PC-3 (cell line): ENCODE data around the gene MAF. TPM values are rescaled to one million over a fixed set of nuclear protein-coding genes. Genes with fewer than 3 reads are reported as not detected.

Source experiments
- ATAC-seq: fragments of 200-7000 bp; cut with Tn5 transposase; 2 replicates; pipeline ENCODE4 v1.9.1; 2020; ENCODE audit warnings: mild to moderate bottlenecking, moderate library complexity
- Bru-seq: library from RNA; stranded (reverse); fragments of 400-500 nt; gene quantifications from one replicate; lab custom pipeline; 2021; lab: Mats Ljungman, UMichigan
- BruChase-seq, 2 experiments: library from RNA; stranded (reverse); fragments of 400-500 nt; gene quantifications; one replicate each; lab custom pipeline; 2021; lab: Mats Ljungman, UMichigan
- BruUV-seq: library from RNA; stranded (reverse); fragments of 400-500 nt; replicated peaks from 2 replicates; lab custom pipeline; 2021; lab: Mats Ljungman, UMichigan
- CTCF ChIA-PET: fragments of 300-600 bp; sonication (Branson Sonifier 250); formaldehyde crosslinking; loops from one replicate; lab custom pipeline; 2022; ENCODE audit warnings: antibody characterized with exemption; lab: Charles Lee
- POLR2A ChIA-PET: fragments of 300-600 bp; sonication (Branson Sonifier 250); formaldehyde crosslinking; loops from one replicate; lab custom pipeline; 2022; ENCODE audit warnings: antibody characterized with exemption; ENCODE audit not compliant: unreplicated experiment; lab: Charles Lee
- DNase-seq: peaks from one replicate; pipeline ENCODE4 v3.0.0-alpha.2; 2015
- H2AFZ ChIP-seq: fragments of 300-600 bp; sonication (generic); 2 replicates; pipeline ENCODE4 v1.6.0; 2016; ENCODE audit warnings: antibody characterized with exemption, low read length
- H3F3A ChIP-seq: fragments of 300-600 bp; sonication (generic); one replicate; pipeline ENCODE4 v1.6.0; 2017; ENCODE audit warnings: antibody characterized with exemption, low read length, control low read depth, mild to moderate bottlenecking; ENCODE audit not compliant: unreplicated experiment
- H3K27ac ChIP-seq: fragments of 300-600 bp; sonication (generic); 2 replicates; pipeline ENCODE4 v1.5.1; 2016; ENCODE audit warnings: mild to moderate bottlenecking, low read length
- H3K27me3 ChIP-seq: fragments of 300-600 bp; sonication (generic); 2 replicates; pipeline ENCODE4 v1.6.1; 2016; ENCODE audit warnings: low read length, mixed read lengths
- H3K36me3 ChIP-seq: fragments of 300-600 bp; sonication (generic); 2 replicates; pipeline ENCODE4 v1.6.1; 2016; ENCODE audit warnings: low read depth, mixed run types, low read length, mixed read lengths
- H3K4me1 ChIP-seq: fragments of 300-600 bp; sonication (generic); 2 replicates; pipeline ENCODE4 v1.5.1; 2016; ENCODE audit warnings: low read length; ENCODE audit not compliant: insufficient read depth
- H3K4me2 ChIP-seq: fragments of 300-600 bp; sonication (generic); 2 replicates; pipeline ENCODE4 v1.6.0; 2016; ENCODE audit warnings: low read length
- H3K4me3 ChIP-seq: fragments of 300-600 bp; sonication (generic); 2 replicates; pipeline ENCODE4 v1.5.1; 2016; ENCODE audit warnings: mild to moderate bottlenecking, low read length, mixed read lengths
- H3K79me2 ChIP-seq: fragments of 300-600 bp; sonication (generic); 2 replicates; pipeline ENCODE4 v1.6.1; 2017; ENCODE audit warnings: low read length, mixed read lengths
- H3K9ac ChIP-seq: fragments of 300-600 bp; sonication (generic); 2 replicates; pipeline ENCODE4 v1.6.0; 2016; ENCODE audit warnings: mild to moderate bottlenecking, low read length
- H3K9me2 ChIP-seq: fragments of 300-600 bp; sonication (generic); replicated peaks from 2 replicates; pipeline ENCODE4 v1.6.1; 2016; ENCODE audit warnings: mixed run types, low read length, mixed read lengths
- H3K9me3 ChIP-seq: fragments of 300-600 bp; sonication (generic); 2 replicates; pipeline ENCODE4 v1.6.1; 2016; ENCODE audit warnings: low read length, mixed read lengths
- H4K20me1 ChIP-seq: fragments of 300-600 bp; sonication (generic); 2 replicates; pipeline ENCODE4 v1.6.1; 2016; ENCODE audit warnings: low read length, mixed read lengths
- CTCF ChIP-seq: fragments of 300-600 bp; sonication (generic); conservative IDR thresholded peaks from 2 replicates; pipeline ENCODE4 v1.5.1; 2017; ENCODE audit warnings: antibody characterized with exemption, low read depth, mild to moderate bottlenecking, low read length
- EZH2 ChIP-seq: fragments of 300-600 bp; sonication (generic); IDR thresholded peaks from one replicate; pipeline ENCODE4 v1.6.1; 2017; ENCODE audit warnings: antibody characterized with exemption, mild to moderate bottlenecking, low read length; ENCODE audit not compliant: unreplicated experiment
- EZH2phosphoT487 ChIP-seq: fragments of 300-600 bp; sonication (generic); IDR thresholded peaks from 2 replicates; pipeline ENCODE4 v1.6.1; 2018; ENCODE audit warnings: mild to moderate bottlenecking, antibody characterized with exemption, low read length, borderline replicate concordance
- intact Hi-C: fragments of 100-400 bp; cut with micrococcal nuclease; formaldehyde crosslinking; loops from 2 replicates; pipeline ENCODE4 v1.9.0; 2023
- long read RNA-seq: library from polyadenylated mRNA; unstranded; transcript quantifications from one replicate; pipeline ENCODE4 v2.0.0, GENCODE V29; 2021; ENCODE audit not compliant: unreplicated experiment
- total RNA-seq: library from RNA; depleted of rRNA; stranded (reverse); fragments of >200 nt; gene quantifications from 2 replicates; pipeline ENCODE4 v1.2.3, GENCODE V29; 2014; rRNA removed

MAF gene
- not detected in 2 replicates for total RNA-seq
- Bru-seq, nascent RNA, result percentile 9 among the genes with signal in this experiment
- percentile 5 among the genes with signal in this experiment for BruChase-seq, experiment 1, labeled RNA remaining after a 6-hour chase
- percentile 5 among the genes with signal in this experiment for BruChase-seq, experiment 2, labeled RNA remaining after a 2-hour chase
- long read RNA-seq, result 0 reads

GRCh38 chr16:79600638-79601091, at the start of gene MAF:
TSS of gene MAF (minus strand) at chr16:79600737. CDS start at chr16:79599902, 835 bp downstream.
- H4K20me1 ChIP-seq, result no peaks in the 10 kb centered on the region
- POLR2A ChIA-PET, result no interaction called here
- H3K9me3 ChIP-seq, result no peaks in the 10 kb centered on the region
- peak within 1 kb of the TSS; percentile 37; the same call in 1 of the 2 replicates for H3K4me3 ChIP-seq
- no peak within 1 kb of the TSS for H3K27ac ChIP-seq
- no peaks in the 10 kb centered on the region for H3F3A ChIP-seq
- H3K36me3 ChIP-seq, result no peaks in the 10 kb centered on the region
- no peaks in the 10 kb centered on the region for H3K9me2 ChIP-seq
- peaks cover 67% of the 10 kb centered on the region for H3K27me3 ChIP-seq
- TF ChIP-seq CTCF (no peak), EZH2phosphoT487 (peak; percentile 52; the same call in 1 of the 2 replicates), EZH2 (peak; percentile 66)
- peak; percentile 16 for DNase-seq
- no peaks in the 10 kb centered on the region for H3K79me2 ChIP-seq
- BruUV-seq, result no TSS peak
- no peak for ATAC-seq
- no peak within 1 kb of the TSS for H2AFZ ChIP-seq
- no peaks in the 10 kb centered on the region for H3K4me1 ChIP-seq
- CTCF ChIA-PET, result no interaction called here
- intact Hi-C loops, result loop anchor here (5.0 to 10.0 kb wide), 2 partner anchors 1476 to 1923 kb away; no protein-coding TSS in a partner anchor
- no peak within 1 kb of the TSS for H3K9ac ChIP-seq
- H3K4me2 ChIP-seq, result peak within 1 kb of the TSS; percentile 57

GRCh38 chr16:79648826-79649225, 48.3 kb upstream of the MAF start:
- DNase-seq, result no peak
- no peak for TF ChIP-seq EZH2
- no peak for TF ChIP-seq EZH2phosphoT487
- no peak for TF ChIP-seq CTCF
- Histone ChIP-seq H3K79me2 (no peaks in the 10 kb centered on the region), H3K4me1 (no peaks in the 10 kb centered on the region), H3K9me3 (no peaks in the 10 kb centered on the region), H3K9ac (no peak overlapping the region), H3K27ac (no peak overlapping the region), H3K4me3 (no peak overlapping the region), H3K4me2 (no peak overlapping the region), H2AFZ (no peak overlapping the region), H3K27me3 (no peaks in the 10 kb centered on the region), H4K20me1 (no peaks in the 10 kb centered on the region), H3K36me3 (no peaks in the 10 kb centered on the region), H3K9me2 (no peaks in the 10 kb centered on the region), H3F3A (no peaks in the 10 kb centered on the region)
- no TSS peak for BruUV-seq
- ChIA-PET POLR2A (no interaction called here), CTCF (no interaction called here)
- intact Hi-C loops, result no loop called here
- no peak for ATAC-seq

- CTCF ChIA-PET, result no interaction called here
- no peaks in the 10 kb centered on the region for H3K27me3 ChIP-seq
- H3K4me2 ChIP-seq, result no peak overlapping the region
- no peaks in the 10 kb centered on the region for H4K20me1 ChIP-seq
- no peak for DNase-seq
- H2AFZ ChIP-seq, result no peak overlapping the region
- no peak overlapping the region for H3K9ac ChIP-seq
- intact Hi-C loops, result no loop called here
- no peaks in the 10 kb centered on the region for H3K4me1 ChIP-seq
- BruUV-seq, result no TSS peak
- H3K9me3 ChIP-seq, result no peaks in the 10 kb centered on the region
- no peaks in the 10 kb centered on the region for H3K9me2 ChIP-seq
- H3K27ac ChIP-seq, result no peak overlapping the region
- ATAC-seq, result no peak
- H3K36me3 ChIP-seq, result no peaks in the 10 kb centered on the region
- TF ChIP-seq EZH2, result no peak
- no peaks in the 10 kb centered on the region for H3K79me2 ChIP-seq
- no peak overlapping the region for H3K4me3 ChIP-seq
- POLR2A ChIA-PET, result no interaction called here
- no peaks in the 10 kb centered on the region for H3F3A ChIP-seq
Observed at GRCh38 chr16:79647586-79647985, 47.0 kb upstream of the MAF start.
